Gastroesophageal sphincter (tissue), 4 donors: ENCODE measurements around the gene DOCK10. TPM values are rescaled to one million over a fixed set of nuclear protein-coding genes. Genes with fewer than 3 reads are reported as not detected.

Experiments
- ATAC-seq: fragments of 150-250 bp; one replicate; pipeline ENCODE4 v1.9.1; 2016; ENCODE audit warnings: mild to moderate bottlenecking, moderate library complexity
- H3K27ac ChIP-seq, 4 donors: fragments of 200-600 bp; sonication (generic) in 3 of 4; 1 replicate in 3 of 4; 2 replicates in 1 of 4; pipeline ENCODE4 v1.5.1; 2016 to 2019
- H3K27me3 ChIP-seq: fragments of 200-600 bp; sonication (generic); one replicate; pipeline ENCODE4 v1.5.1; 2019
- H3K36me3 ChIP-seq, 2 donors: fragments of 200-600 bp; sonication (generic); one replicate each; pipeline ENCODE4 v1.5.1; 2019; ENCODE audit warnings: control low read depth in 1 of 2
- H3K4me1 ChIP-seq, 3 donors: fragments of 200-600 bp; sonication (generic); 1 replicate in 2 of 3; 2 replicates in 1 of 3; pipeline ENCODE4 v1.5.1; 2016 to 2019; ENCODE audit warnings: control low read depth in 2 of 3
- H3K4me3 ChIP-seq, 2 donors: fragments of 200-600 bp; sonication (generic); one replicate each; pipeline ENCODE4 v1.5.1; 2019; ENCODE audit warnings: mild to moderate bottlenecking in 1 of 2, moderate library complexity in 1 of 2
- H3K9me3 ChIP-seq, 3 donors: fragments of 200-600 bp; sonication (generic); one replicate each; pipeline ENCODE4 v1.5.1; 2017 to 2019; ENCODE audit warnings: control low read depth in 2 of 3
- CTCF ChIP-seq, 4 experiments: fragments of 200-600 bp in 2 of 4; fragments of 450-650 bp in 2 of 4; sonication (generic) in 1 of 4; IDR thresholded peaks; one replicate each; pipeline ENCODE4 v1.5.1; 2017 to 2019; ENCODE audit warnings: antibody characterized with exemption in 4 of 4, mild to moderate bottlenecking in 2 of 4, moderate library complexity in 2 of 4
- EP300 ChIP-seq: sonication (generic); formaldehyde crosslinking; IDR thresholded peaks from one replicate; pipeline ENCODE4 v1.6.1; 2017; ENCODE audit warnings: antibody characterized with exemption, mild to moderate bottlenecking
- POLR2A ChIP-seq, 2 donors: fragments of 450-650 bp; IDR thresholded peaks; one replicate each; pipeline ENCODE4 v1.6.1; 2017; ENCODE audit warnings: antibody characterized with exemption in 2 of 2, mild to moderate bottlenecking in 2 of 2, moderate library complexity in 1 of 2
- POLR2AphosphoS5 ChIP-seq: sonication (generic); formaldehyde crosslinking; IDR thresholded peaks from one replicate; pipeline ENCODE4 v1.6.1; 2017; ENCODE audit warnings: antibody characterized with exemption
- WGBS, 2 donors: methylation state at CpG; one replicate each; pipeline ENCODE4 v1.1.5; 2018; ENCODE audit warnings: low coverage in 1 of 2; 5-methylcytosine and 5-hydroxymethylcytosine counted together
- total RNA-seq, 4 donors: library from RNA; depleted of rRNA; stranded (reverse); fragments of >200 nt; gene quantifications; one replicate each; pipeline ENCODE4 v1.1.0, GENCODE V29; 2016

Gene DOCK10
- total RNA-seq, 4 donors from 2014 or later, result 3.6 to 12.6 (median 7.3) TPM

- Histone ChIP-seq H3K27me3 (no peaks in the 10 kb centered on the region), H3K27ac (no peak overlapping the region), H3K4me3 (no peak overlapping the region), H3K9me3 (no peaks in the 10 kb centered on the region), H3K36me3 (no peaks in the 10 kb centered on the region), H3K4me1 (peaks cover 0 to 5% (median 0%) of the 10 kb centered on the region in 3 donors)
- no peak for TF ChIP-seq POLR2A (IDR thresholded peaks at IDR 0.05)
- TF ChIP-seq CTCF (IDR thresholded peaks at IDR 0.05), result no peak
- no peak for TF ChIP-seq POLR2AphosphoS5
- no peak for TF ChIP-seq EP300
- ATAC-seq, result no peak
- WGBS, 2 donors, result 49 to 53% methylated on average over 3 of the region's 3 CpGs
These were observed 83.8 kb downstream of the DOCK10 start for GRCh38 chr2:224958462-224958857.

GRCh38 chr2:224957540-224958461 is 84.5 kb downstream of the DOCK10 start:
- WGBS, 2 donors, result 77 to 81% methylated on average over 6 to 7 of the region's 8 CpGs
- TF ChIP-seq CTCF (IDR thresholded peaks at IDR 0.05) (no peak), POLR2A (IDR thresholded peaks at IDR 0.05) (no peak), EP300 (no peak), POLR2AphosphoS5 (no peak)
- ATAC-seq, result no peak
- H3K27me3 ChIP-seq, result no peaks in the 10 kb centered on the region
- H3K36me3 ChIP-seq, result no peaks in the 10 kb centered on the region
- no peak overlapping the region for H3K27ac ChIP-seq
- no peak overlapping the region for H3K4me3 ChIP-seq
- no peaks in the 10 kb centered on the region for H3K9me3 ChIP-seq
- peaks cover 0 to 5% (median 0%) of the 10 kb centered on the region in 3 donors for H3K4me1 ChIP-seq

- Histone ChIP-seq H3K27ac (no peak overlapping the region), H3K27me3 (no peaks in the 10 kb centered on the region), H3K36me3 (no peaks in the 10 kb centered on the region), H3K4me3 (no peak overlapping the region), H3K9me3 (no peaks in the 10 kb centered on the region), H3K4me1 (peaks cover 0 to 5% (median 0%) of the 10 kb centered on the region in 3 donors)
- no peak for ATAC-seq
- 23 to 44% methylated on average over 3 of the region's 3 CpGs for WGBS, 2 donors
- TF ChIP-seq POLR2A (IDR thresholded peaks at IDR 0.05), result no peak
- no peak for TF ChIP-seq CTCF (IDR thresholded peaks at IDR 0.05)
These were observed 85.6 kb downstream of the DOCK10 start for GRCh38 chr2:224956706-224957105.

GRCh38 chr2:224954980-224955379 is 87.3 kb downstream of the DOCK10 start:
- no peak for ATAC-seq
- Histone ChIP-seq H3K36me3 (no peaks in the 10 kb centered on the region), H3K4me1 (peaks cover 0 to 5% (median 0%) of the 10 kb centered on the region in 3 donors), H3K27me3 (no peaks in the 10 kb centered on the region), H3K27ac (no peak overlapping the region), H3K9me3 (no peaks in the 10 kb centered on the region), H3K4me3 (no peak overlapping the region)
- no peak for TF ChIP-seq CTCF (IDR thresholded peaks at IDR 0.05)
- no peak for TF ChIP-seq EP300
